AML-193 (cell line): ENCODE measurements around the gene NXN.
"Not testable (repeated sequence)": the region's sequence is repeated elsewhere in the genome, so short reads cannot be mapped to it uniquely, and the experiment has no call there.

Source experiments
- DNase-seq, 2 experiments: peaks; one replicate each; lab custom pipeline; 2025; lab: John Stamatoyannopoulos, UW

NXN gene

DNA sequence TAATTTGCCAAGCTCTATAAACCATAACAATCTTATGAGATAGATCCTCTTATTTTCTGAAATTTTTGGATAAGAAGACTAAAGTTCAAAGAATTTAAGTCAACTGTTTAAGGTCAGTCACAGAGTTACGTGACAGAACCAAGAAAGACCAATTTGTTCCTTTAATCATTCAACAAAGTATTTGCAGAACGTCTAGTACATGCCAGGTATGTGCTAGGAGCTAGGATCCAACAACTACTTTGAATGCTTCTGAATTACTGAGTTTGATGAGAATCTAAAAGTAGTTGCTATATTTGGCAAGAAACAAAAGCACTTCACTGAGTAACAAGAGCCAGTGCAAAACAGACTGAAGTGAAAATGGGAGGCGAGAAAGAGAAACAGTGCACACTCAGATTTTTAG, 212.5 kb downstream of the NXN start:
- DNase-seq: no peak

DNA sequence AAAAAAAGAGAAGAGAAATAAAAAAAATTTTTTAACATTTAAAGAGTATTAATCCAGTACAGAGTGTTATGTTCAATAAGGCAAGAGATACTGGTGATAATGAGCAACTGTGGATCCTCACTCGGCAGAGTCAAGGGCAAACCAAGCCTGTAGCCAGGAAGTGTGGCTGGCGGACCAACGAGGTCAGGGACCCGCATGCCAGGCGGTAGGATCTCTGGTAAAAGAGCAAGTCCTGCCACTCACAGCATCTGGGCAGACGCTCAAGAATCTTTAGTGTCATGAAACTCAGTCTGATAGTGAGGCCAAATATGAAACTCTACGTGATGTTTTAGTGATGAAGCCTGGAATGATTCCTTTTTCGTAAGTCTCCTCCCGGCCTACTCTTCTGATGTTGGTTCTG, 219.2 kb downstream of the NXN start:
- DNase-seq: no peak

DNA sequence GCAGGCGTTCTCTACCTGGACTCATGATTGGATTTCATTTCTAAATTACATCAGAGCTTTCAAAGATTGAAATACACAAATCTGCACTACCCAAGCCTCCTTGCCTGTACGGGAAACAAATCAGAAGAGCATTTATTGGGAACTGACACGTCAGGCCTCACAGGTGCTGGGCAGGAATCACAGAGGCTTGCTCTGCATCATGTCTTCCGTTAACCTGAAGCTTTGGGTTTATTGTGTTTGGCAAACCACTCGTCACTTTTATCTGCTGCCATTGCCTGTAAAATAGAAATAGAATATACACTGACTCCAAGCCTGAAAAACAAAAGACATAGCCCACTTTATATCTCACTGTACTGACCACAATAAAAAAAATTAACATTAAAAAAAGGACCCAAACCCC, 219.6 kb downstream of the NXN start:
- DNase-seq: no peak

DNA sequence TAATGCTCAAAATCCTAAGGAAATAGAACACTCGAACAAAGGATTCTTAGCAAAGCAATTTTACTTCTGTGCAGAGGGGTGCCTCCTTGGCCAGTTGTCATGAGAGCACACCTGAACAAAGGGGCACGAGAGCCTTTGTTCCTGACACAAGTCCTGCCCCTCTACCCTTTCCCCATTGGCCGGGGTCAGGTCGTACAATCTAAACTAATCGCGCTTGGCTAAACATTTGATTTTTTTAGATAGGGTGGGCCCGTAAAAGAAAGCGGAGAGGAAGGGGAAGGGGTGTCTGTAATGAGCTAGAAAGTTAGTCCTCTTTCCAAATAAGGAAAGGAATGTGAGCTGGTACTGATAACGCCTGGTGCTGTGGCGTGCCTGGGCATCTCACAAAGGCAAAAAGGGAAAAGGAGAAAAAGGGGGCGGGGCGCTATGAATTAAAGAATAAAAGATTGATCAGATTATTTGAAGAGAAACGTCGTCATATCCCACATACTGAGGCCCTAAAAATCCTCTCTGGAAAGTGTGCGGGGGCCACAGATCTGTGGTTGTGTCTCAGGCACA, 223.5 kb downstream of the NXN start:
- DNase-seq: not testable (repeated sequence)

DNA sequence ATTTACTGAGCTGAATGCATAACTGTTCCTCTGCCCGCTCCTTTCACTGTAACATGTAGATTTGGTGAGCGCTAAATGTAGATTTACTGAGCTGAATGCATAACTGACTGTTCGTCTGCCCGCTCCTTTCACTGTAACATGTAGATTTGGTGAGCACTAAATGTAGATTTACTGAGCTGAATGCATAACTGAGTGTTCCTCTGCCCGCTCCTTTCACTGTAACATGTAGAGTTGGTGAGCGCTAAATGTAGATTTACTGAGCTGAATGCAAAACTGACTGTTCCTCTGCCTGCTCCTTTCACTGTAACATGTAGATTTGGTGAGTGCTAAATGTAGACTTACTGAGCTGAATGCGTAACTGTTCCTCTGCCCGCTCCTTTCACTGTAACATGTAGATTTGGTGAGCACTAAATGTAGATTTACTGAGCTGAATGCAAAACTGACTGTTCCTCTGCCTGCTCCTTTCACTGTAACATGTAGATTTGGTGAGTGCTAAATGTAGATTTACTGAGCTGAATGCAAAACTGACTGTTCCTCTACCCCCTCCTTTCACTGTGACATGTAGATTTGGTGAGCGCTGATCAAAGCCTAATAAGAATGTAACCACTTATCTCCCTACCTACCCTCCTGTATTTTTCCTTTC, 224.1 kb downstream of the NXN start:
- not testable (repeated sequence) for DNase-seq

DNA sequence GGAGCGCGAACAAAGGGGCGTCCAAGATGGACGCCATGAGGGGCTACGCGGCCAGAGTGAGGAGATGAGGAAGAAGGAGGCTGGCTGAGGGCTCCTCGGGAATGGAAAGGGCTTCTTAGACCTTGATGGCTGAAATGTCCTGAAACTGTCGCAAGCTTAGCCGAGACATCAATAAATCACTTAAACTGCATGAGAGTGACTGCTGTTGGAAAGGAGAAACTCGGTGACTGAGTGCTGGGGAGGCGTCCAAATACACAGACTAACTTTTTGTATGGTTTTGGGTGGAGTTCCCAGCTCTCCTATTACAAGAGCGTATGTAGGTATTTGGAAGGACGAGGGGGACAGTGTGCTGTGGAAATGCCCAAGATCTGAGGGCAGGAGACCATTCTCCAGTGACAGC, 226.2 kb downstream of the NXN start:
- no peak for DNase-seq

DNA sequence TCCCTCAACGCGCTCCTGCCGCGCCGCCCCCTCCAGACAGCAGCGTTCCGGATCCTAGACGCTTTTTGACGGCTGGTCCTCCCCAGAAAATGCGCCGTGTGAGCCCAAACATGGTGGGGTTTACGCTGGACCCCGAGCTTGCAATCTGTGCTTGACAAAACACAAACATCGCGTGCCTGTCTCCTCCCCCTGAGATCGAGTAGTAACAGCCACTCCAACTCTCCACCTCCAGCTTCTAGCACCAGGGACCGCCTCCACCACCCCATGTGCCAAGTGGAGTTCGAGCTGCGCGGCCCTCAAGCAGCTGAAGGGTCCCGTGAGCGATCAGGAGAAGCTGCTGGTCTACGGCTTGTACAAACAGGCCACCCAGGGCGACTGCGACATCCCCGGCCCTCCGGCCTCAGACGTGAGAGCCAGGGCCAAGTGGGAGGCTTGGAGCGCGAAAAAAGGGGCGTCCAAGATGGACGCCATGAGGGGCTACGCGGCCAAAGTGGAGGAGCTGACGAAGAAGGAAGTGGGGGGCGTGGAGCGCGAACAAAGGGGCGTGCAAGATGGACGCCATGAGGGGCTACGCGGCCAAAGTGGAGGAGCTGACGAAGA, 226.9 kb downstream of the NXN start:
- DNase-seq: no peak

DNA sequence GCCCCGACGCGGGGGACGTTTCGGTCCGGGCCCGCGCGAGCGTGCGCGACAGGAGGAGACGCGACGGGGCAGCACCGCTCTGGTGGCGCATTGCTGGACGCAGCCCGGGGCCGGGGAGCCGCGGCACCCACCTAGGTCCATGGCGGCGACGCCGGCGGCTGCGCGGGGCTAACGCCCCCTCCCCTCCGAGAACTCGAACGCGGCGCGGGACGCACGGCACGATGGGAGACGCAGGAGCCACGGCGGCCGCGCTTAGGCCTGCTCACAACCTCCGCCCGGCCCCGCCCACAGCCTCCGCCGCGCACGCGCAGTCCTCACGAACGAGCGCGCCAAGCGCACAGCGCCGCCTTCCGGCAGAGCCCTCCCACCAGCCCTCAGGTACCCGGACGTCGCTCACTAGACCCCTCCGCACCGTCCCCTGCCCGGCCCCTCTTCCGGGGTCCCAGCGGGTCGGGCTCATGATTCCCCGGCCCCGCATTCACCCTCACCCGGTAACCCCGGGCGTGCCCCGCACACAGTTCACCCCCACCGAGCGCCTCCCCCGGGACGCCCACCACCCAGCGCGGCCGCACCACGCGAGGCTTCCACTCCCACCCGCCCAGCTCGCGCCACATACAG, 227.5 kb downstream of the NXN start, which contains the start of gene GEMIN4:
TSS of gene GEMIN4 (minus strand) at position 263 of the 618 bp plus-strand sequence. CDS start at position 141, 122 bp downstream.
- peak; percentile 38 to 42 for DNase-seq

DNA sequence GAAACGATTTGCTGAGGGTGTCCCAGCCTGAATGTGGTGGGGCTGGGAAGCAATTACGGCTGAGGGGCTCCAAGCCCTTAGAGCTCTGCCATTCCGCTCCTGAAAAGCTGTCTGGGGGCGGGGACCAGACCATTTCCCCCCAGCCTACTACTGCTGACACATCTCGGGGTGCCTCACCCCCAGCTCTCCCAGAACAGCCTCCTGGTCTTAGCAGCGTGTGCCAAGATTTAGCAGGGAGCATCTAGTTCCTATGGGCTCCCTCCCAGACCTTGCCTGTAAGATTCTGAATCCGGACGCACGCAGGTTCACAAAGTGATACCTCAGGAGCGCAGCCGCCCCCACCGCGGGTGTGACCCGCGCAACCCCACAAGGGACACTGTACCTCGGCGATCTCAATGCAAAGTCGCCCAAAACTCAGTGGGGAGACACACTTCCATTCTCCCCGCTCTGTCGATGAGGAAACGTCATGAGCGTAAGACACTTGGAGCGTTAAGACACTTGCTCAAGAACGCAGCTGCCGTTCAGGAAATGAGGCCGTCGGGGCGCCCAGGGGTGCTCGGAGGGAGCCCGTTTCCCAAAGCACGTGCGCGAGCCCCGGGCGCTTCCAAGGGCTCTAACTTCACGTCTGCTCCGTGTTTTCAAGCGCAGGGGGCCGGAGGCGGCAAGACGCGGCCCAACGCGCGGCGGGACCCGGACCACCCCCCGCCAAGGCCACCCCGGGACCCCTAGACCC, 228.1 kb downstream of the NXN start:
- peak in 1 of 2 experiments; percentile 6 for DNase-seq

DNA sequence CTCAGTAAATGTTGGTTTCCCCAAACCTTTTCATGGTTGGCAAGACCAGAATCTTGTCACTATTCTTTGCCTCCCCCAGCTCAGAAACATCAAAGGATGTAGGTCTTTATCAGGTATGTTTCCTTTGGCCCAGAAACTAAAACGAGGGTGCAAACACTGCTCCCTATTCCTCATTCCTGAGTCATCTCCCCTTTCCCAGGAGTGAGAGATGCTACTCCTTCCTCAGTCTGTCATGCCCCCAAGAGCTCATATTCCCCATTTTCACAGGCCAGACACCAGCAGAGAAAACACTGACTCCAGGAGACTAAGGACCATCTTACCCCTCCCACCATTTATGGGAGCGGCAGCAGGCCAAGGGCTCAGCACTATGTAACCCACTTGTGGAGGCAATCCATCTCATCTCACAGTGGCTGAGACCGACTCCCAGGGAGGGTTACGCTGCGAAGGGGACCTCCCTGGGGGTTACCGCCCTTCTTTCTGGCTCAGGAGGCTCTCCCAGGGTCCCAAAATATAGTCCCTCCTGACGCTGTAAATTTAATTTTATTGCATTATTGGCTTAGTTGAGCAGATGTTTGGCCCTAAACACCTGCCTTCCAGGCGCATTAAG, 229.0 kb downstream of the NXN start:
- no peak for DNase-seq

DNA sequence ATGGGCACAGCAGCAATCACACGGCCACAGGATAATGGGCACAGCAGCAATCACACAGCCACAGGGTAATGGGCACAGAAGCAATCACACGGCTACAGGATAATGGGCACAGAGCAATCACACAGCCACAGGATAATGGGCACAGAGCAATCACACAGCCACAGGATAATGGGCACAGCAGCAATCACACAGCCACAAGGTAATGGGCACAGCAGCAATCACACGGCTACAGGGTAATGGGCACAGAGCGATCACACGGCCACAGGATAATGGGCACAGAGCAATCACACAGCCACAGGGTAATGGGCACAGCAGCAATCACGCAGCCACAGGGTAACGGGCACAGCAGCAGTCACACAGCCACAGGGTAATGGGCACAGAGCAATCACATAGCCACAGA, 230.2 kb downstream of the NXN start:
- not testable (repeated sequence) for DNase-seq
